HG02588 (cell line): ENCODE data around the gene CXCL1.
"Not testable (repeated sequence)": the region's sequence is repeated elsewhere in the genome, so short reads cannot be mapped to it uniquely, and the experiment has no call there.

Source experiments
- ATAC-seq: cut with Tn5 transposase; IDR thresholded peaks from one replicate; pipeline ENCODE4 v1.9.1; 2021; ENCODE audit warnings: mild to moderate bottlenecking, moderate library complexity; ENCODE audit not compliant: unreplicated experiment

CXCL1 gene

GRCh38 chr4:73872316-73873108 lies 3.3 kb downstream of the CXCL1 start:
- no peak for ATAC-seq

GRCh38 chr4:73874386-73874785 lies 5.2 kb downstream of the CXCL1 start:
- ATAC-seq = no peak

GRCh38 chr4:73875401-73875800 lies 6.2 kb downstream of the CXCL1 start:
- no peak for ATAC-seq

GRCh38 chr4:73883306-73883705 lies 14.1 kb downstream of the CXCL1 start:
- no peak for ATAC-seq

DNA sequence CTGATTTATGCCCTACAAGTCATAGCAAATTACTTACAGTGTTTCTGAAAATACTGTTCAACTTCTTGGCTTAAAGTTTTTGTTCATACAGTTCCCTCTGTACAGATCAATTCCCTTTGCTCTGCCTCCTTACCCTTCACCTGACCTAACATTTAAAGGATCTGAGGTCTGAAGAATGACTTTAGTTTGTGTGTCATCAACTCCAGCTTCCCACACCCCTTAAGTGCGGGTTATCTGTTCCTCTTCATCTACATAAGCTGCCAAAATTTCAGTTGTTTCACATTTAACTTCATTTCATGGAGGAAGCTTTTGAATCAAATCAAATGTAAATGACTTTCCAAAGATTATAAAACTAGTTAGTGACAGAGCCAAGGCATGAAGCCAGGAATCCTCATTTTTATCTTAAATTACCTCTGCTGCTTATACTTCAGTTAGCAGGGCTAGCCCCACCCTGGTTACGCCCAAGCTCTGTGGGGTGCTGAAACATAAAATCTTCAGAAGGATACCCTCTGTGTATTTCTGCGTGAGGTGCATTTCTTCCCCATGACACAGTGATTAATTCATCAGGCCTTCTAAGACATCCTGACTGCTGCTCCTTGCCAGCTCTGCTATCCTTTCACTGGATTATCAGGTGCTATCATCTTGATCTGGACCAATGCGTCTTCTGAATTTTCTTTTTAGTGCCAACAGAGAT lies 16.5 kb downstream of the CXCL1 start:
- no peak for ATAC-seq

GRCh38 chr4:73891326-73891725 lies 22.1 kb downstream of the CXCL1 start:
- ATAC-seq = no peak

- ATAC-seq = no peak
These were observed 22.7 kb downstream of the CXCL1 start for GRCh38 chr4:73891739-73892405.

DNA sequence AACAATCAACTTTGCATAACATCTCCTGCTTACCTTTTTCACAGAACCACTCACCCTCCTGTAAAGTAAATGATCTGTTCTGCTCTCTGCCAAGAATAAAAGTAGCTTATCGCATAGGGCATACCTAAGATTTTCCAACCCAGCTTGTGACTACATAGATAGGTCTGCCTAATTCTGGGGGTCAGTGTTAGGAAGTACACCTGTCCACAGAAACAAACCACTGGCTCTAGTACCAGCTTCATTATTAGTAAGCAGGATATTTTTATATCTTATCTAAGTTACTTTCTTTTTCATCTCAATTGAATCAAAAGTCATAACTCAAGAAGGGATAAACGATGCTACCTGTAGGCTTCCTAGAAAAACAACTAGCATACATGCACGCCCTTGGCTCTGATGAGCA lies 23.8 kb downstream of the CXCL1 start:
- ATAC-seq = no peak

- no peak for ATAC-seq
These were observed 24.8 kb downstream of the CXCL1 start for GRCh38 chr4:73894001-73894400.

- no peak for ATAC-seq
These were observed 26.3 kb downstream of the CXCL1 start for GRCh38 chr4:73895201-73896175.

- ATAC-seq = no peak
These were observed 27.2 kb downstream of the CXCL1 start for GRCh38 chr4:73896416-73896815.

DNA sequence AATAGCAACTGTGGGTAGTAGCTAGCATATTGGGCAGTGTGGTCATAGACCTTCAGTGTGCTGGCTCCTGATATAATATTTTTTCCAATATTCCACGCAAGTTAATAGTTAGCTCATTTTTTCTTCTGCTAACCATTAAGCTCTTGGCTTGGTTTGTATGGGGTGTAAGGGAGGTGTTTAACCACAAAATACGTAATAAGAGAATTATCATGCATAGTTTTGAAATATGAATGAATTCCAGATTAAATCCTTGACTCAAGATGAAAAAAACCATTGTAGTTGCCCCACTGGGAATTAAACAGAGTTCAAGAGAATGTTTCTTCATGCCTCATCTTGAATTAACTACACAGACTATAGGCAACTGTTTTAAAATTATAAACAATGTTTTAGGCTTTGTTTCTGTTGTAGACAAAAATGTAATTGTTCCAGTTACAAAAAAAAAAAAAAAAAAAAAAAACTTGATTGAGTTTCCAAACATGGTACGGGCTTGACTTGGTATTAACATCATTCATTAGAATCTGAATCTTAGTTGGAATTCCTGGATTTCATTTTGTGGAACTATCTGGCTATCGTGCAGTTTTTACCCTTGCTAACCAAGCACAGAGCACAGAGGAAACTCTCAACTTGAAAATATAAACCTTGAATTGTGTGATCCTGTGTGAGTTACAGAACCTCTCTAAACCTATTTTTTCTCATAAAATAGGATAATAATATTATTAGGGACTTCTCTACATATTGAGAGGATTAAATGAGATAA lies 28.4 kb downstream of the CXCL1 start:
- ATAC-seq = no peak

- not testable (repeated sequence) for ATAC-seq
These were observed 30.1 kb downstream of the CXCL1 start for GRCh38 chr4:73899338-73899737.

- no peak for ATAC-seq
These were observed 31.8 kb downstream of the CXCL1 start for GRCh38 chr4:73901031-73901430.

- ATAC-seq = no peak
These were observed 32.9 kb downstream of the CXCL1 start for GRCh38 chr4:73902038-73902637.

DNA sequence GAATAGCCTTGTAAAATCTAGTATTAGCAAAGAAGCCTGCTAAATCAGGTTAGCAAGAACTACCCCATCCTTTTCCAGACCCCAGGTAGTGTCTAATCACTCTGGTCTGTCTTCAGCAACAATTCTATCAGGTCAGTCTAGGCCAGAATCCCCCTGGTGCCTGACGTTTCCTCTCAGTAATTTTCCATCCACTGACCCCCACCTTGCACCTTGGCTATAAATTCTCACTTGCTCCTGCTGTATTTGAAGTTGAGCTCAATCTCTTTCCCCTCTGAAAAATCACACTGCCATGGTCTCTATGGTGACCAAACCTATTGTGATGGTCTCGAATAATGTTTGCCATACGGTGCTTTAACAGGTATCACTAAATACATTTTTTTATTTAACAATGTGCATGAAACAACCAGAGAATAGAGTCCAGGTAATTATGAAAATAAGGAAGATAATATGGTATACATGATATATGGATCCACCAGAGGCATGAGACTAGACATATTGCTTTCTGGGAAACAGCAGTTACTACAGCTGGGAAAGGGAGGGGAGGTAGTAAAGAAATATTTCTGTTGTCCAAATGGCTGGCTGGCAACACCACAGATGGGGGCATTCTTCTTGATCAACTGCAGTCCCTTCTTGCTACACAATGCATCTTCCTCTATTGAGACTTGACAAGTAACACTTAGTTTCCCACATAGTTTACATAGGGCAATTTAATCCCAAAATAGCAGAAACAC lies 33.8 kb downstream of the CXCL1 start:
- ATAC-seq = no peak

GRCh38 chr4:73904491-73904890 lies 35.3 kb downstream of the CXCL1 start:
- ATAC-seq = no peak

DNA sequence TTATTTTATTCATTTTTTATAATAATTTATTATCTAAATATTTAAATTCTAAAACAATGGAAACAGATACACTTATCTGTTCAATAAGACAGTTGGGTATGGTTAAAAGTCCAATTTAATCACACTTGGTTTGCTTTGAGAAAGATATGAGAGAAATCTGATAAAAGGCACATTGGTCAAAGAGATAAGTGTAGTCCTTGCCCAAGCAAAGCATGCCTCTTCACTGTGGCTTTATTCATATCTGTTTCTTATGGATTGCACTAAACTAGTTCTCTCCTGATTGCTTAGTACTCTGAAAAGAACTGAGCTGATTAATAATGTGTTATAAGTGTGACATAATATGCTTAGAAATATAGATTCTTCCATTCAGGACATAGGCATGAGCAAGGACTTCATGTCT lies 39.8 kb downstream of the CXCL1 start:
- ATAC-seq = no peak

DNA sequence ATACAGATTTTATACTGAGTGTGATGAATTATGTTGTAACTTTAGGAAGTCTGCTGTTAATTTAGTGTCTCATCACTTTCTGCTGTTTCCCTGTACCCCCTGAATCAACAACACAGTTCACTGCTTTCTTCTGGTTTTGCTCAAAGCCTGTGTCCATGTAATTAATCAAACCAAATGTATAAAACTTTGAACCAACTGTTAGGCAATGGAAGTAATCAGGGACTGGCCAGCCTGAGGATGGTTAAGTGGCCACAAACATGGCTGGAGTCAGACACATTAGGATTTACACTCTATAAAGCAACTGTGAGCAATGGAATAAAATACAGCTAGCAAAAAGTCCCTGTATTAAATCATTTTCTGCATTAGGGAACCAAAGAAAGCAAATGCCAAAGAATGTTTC lies 42.6 kb downstream of the CXCL1 start:
- ATAC-seq = no peak
